NCI-H82 treated with DMSO at 0.1 percent for 48 hours (cell line): ENCODE data around the gene SNED1.

Source experiments
- DNase-seq: peaks from one replicate; lab custom pipeline; 2025; ENCODE audit not compliant: unreplicated experiment; lab: John Stamatoyannopoulos, UW

SNED1 gene

DNA sequence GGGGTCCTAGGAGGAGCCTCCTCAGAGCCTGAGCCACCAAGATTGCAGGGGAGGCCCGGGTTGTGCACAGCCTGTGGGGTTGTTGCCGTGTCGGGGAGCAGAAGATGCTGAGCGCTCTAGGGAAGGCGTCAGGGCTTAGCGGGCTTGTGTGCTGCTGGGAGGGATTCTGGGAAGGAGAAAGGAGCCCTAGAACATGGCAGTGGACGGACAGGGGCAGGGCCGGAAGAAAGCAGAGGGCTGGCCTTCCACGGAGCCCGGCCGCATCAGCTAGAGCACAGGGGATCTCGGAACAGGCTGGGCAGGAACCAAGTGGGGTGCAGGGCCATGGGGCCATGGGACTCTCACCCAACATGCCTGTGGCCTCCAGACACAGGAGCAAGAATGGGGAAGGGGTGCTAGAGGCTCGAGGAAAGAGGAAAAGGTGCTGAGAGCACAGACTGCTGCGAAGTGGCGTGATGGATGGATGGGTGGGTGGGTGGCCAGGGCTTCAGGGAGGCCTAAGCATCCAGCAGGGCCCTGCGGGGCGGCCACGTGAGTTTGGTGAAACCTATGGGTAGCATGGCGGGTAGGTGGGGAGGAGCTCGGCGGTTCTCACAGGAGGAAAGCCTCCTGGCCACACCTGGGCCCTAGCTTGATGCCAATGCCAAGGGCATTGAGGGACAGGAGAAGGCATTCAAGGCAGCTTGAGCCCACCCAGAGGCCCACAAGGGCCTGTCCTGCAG, 67.9 kb downstream of the SNED1 start:
- no peak for DNase-seq

DNA sequence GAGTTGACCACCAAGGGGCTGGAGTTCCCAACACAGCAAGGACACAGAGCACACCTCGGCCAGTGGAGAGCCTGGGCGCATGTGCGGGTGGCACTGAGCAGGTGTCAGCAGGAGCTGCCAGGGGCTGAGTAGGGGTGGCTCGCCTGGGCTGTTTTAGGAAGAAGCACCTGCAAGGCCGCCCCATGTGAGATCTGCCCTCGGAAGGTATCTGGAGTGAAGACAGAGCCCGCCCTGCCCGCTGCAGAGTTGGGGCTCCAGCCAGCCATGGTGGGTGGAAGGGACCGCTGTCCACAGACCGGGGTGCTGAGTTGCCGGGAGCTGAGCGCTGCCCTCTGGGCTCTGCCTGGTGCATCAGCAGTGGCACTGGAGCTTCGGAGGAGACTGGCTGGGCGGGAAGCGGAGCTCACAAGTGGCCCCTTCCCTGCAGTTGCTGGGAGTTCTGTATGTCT, 68.5 kb downstream of the SNED1 start:
- DNase-seq: no peak

DNA sequence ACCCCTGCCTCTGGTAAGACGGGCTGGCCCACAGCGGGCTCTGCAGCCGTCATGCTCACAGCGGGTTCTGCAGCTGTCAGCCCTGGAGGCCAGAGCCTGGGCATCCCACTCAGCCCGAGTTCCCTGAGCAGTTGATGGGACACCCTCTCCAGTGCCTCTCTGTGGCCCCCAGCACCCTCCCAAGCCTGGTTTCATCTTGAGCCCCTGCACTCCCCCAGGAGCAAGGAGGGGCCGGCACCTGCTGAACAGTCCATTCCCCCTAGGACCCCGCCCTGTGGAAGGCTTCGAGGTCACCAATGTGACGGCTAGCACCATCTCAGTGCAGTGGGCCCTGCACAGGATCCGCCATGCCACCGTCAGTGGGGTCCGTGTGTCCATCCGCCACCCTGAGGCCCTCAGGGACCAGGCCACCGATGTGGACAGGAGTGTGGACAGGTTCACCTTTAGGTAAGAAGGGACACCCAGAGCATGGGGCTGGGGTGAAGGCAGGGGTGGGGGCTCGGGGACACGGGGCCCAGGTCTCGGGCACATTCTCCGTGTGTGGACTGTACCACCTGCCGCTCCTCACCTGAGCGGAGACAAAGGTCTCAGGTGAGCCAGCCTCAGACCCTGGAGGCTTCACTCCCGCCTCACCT, 69.2 kb downstream of the SNED1 start:
- DNase-seq: no peak

GRCh38 chr2:241068136-241068941, 69.9 kb downstream of the SNED1 start:
- no peak for DNase-seq

DNA sequence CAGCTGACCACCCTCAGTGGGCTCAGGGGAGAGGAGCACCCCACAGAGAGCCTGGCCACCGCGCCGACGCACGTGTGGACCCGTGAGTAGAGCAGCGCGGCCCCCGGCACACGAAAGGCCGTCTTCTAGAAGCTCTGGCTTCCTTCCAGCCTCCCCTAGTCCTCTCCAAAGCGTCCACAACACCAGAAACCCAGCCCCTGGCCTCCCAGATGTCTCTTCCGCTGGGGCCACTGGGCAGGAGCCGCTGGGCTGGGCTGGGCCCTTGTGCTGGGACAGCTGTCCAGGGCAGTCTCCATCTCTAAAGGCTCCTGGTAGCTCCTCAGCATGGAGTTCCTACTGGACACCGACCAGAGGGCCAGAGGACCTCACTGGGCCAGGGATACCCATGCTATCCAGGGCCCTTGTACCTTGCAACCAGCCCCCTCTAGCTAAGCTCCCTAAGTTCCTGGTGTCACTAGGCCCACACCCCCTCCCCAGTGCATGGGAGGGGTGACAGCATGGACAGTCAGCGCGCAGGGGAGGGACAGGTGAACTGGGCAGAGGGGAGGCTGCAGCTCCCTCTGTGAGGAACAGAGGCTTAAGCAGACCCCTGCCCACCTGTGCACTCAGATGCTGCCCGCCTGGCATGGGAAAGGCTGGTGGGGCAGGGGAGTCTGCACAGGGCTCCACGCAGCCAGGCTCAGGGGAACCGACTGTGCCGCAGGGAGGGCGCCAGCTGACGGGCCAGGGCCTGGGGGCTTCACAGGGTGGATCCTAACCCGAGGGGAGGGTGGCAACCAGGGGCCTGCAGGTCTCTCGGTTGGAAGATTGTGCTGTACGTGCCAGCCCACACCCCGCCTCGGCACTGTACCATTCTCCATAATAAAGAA, 70.8 kb downstream of the SNED1 start:
- DNase-seq: no peak

GRCh38 chr2:241069821-241070281, 71.4 kb downstream of the SNED1 start:
- DNase-seq: no peak

DNA sequence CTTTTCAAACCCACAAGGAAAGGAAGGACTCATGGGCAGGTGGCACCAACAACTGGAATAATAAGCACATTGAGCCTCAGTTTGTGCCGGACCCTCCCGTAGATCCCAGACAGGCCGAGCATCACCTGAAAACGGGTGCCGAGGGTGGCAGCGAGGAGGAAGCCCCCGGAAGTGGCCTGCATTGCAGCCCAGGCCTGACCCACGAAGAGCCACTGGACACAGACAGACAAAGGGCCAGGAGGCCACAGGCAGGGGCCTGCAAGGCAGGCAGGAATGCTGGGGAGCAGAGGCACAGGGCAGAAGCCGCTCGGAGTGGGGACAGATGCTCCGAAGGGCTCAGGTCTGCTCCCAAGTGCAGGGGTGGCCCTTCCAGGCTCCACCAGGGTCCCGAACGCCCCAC, 71.9 kb downstream of the SNED1 start:
- no peak for DNase-seq

DNA sequence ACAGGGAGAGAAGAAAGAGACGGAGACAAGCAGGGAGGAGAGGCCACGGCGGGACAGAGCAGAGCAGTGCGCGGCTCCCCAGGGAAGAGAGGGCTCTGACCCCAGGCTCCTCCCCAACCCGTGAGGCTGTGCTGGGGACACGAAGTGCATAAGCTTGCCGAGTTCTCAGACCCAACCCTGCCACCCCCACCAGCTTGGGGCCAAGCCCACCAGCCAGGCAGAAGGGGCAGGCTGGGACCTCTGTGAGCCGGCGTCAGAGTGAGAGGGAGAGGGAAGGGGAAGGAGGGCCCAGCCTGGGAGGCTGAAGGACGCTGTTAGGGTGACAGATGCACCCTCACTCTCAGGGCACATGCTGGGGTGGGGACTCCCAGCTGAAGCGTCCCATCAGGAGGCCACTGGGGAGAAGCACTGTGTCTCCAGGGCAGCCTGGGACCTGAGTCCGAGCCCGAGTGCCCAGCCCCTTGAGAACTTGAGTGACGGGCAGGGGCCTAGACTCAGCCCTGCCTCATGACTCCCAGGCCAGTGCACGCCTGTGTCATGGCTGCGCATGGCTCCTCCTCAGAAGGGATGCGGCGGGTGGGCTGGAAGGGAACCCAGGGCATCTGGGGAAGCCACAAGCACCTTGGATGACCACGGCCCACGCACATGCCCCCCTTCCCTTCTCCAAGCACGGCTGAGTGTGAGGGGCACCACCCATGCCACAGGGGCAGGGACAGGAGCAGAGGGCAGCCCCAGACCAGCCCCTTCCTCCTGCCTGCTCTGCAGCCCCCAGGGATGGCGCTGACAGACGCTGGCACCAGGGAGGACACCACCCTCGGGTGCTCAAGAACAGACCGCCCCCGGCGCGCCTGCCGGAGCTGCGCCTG, 72.6 kb downstream of the SNED1 start:
- DNase-seq: no peak

- DNase-seq: no peak
Observed at GRCh38 chr2:241071677-241072111, 73.3 kb downstream of the SNED1 start.

- DNase-seq: no peak
Observed at GRCh38 chr2:241072151-241072550, 73.7 kb downstream of the SNED1 start.

DNA sequence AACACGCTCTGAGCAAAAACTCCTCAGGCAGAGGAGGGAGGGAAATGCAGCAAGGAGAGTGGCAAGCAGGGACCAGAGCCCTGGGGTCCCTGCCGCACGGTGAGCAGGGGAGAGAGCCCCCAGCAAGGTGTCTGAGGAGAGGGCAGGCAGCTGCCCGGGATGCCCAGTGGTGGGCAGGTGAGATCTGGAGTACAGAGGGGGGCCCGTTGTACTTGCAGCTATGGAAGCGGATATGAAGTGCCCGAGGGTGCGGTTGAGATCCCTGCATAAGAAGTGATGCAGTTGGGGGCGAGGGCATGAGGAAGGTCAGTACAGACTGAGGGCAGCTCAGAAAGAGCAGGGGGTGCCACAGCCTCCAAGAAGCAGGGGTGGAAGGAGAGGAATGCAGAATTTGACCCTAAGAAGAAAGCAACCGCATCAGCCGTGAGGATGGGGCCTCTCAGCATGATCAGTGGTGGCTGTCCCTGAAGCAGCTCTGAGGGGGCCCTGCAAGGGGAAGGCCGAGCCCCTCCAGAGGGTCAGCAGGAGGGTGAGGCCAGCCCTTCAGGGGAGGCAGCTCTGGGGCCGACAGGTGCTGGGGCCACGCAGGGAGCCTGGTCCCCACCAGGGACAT, 74.2 kb downstream of the SNED1 start:
- DNase-seq: no peak

DNA sequence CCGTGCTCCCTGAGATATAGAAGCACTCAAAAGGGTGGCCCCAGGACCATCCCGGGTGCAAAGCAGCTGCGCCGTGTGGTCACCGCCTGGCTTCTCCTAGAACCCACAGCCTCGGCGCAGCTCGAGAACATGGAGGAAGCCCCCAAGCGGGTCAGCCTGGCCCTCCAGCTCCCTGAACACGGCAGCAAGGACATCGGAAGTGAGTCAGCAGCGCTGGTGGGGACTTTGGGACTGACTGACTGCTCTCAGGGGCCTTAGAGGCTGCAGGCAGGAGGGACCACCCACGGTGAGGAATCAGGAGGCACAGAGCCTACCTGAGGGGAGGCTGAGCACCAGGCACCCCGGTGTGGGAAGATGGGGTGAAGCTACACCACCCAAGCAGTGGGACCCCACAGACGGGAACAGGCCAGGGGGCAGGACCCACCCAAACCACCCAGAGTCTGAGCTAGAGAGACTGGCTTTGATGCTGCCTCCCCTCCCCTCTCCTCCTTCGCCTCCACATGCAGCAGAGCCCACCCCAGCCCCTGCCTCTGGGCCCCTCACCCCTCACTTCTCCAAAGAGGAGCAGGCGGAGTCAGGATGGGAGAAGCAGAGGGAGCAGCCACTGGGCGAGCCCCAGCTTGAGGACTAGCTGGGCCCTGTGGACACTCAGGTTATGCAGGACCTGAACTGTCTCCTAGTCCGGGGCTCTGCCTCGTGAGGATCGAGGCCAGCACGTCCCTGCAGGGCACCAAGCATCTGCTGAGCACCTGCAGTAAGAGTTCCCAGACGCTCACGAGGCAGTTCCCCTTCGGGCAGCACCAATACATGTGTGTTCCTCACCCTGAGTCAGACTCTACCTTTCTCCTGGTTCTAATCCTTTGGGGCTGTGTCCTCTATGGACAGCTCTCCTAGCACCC, 75.0 kb downstream of the SNED1 start:
- no peak for DNase-seq

- no peak for DNase-seq
Observed at GRCh38 chr2:241074065-241074818, 75.8 kb downstream of the SNED1 start.

- DNase-seq: no peak
Observed at GRCh38 chr2:241074901-241075540, 76.6 kb downstream of the SNED1 start.

DNA sequence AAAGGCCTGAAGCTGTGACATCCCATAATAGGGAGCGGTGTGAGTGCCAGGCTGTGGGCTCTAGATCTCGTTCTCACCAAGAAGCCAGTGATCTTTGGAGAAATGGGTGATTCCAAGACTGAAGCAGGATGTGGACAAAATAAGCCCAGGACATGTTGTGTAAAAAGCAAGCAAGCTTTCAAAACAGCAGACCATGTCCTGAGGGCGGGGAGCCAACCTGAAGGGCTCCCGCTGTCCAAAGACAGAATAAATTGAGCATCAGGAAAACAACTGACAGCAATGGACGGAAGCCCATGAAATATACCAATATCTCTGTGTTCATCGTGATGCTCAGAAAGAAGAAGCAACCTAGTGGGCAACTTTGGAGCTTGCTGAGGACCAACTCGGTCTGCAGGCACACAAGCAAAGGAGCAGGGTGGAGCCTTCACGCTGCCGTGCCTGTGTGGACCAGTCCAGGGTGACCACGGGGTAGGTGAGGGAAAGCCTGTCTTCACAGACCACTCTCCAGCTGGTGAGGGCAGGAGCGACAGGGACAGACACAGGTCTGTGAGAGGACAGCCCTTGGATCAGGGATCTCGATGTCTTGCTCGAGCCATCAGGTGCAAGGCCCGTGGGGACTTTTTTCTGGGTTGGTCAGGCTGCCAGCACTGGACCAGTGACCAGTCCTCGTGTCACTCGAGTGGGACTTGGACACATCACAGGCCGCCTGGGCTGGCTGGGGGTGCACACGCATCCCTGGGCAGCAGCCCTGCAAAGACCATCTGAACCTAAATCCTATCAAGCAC, 82.2 kb downstream of the SNED1 start:
- no peak for DNase-seq

GRCh38 chr2:241081190-241081642, 82.8 kb downstream of the SNED1 start:
- DNase-seq: no peak
